GM19025 (cell line): ENCODE results near the gene STXBP6.

Source experiments
- ATAC-seq: cut with Tn5 transposase; IDR thresholded peaks from one replicate; pipeline ENCODE4 v1.9.1; 2021; ENCODE audit warnings: mild to moderate bottlenecking, low read depth, moderate library complexity; ENCODE audit not compliant: unreplicated experiment

The STXBP6 gene

GRCh38 chr14:24894583-24895242 is 155.2 kb downstream of the STXBP6 start:
- no peak for ATAC-seq

GRCh38 chr14:24892497-24893051 is 157.4 kb downstream of the STXBP6 start:
- ATAC-seq: no peak

DNA sequence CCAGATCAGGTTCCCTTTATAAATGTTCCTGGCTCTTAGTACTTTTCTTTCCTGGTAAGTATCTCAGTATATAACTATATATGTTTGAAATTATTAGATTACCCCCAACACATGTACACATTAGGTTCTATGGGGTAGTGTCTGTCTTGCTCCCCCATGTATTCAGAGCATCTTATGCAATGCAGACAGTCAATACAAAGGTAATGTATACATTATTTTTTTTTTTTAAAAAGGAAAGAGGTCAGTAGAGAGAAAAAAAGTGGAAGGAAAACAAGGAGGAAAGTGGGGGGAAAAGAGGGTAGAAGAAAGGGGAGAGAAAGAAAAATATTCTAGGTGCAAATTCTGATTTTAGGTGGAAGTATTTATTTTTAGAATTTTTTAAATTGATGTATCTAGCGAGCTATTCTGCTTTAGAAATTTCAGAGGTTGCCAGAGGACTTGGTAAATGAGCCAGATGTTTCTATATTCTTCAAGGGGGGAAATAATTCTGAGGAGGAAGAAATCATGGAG is 157.9 kb downstream of the STXBP6 start:
- ATAC-seq: no peak

GRCh38 chr14:24890716-24891115 is 159.2 kb downstream of the STXBP6 start:
- no peak for ATAC-seq

GRCh38 chr14:24889843-24890242 is 160.1 kb downstream of the STXBP6 start:
- ATAC-seq: no peak

DNA sequence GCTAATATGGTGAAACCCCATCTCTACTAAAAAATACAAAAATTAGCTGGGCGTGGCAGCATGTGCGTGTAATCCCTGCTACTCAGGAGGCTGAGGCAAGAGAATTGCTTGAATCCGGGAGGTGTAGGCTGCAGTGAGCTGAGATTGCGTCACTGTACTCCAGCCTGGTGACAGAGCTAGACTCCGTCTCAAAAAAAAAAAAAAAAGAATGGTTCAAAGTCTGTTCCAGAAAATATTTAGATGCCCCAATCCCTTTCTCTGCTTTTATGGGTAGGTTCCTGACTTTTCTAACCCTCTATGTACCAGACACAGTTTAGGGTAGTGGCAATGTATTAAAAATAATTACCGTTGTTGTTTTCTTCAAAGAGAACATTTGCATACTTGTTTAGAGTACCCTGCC is 161.4 kb downstream of the STXBP6 start:
- ATAC-seq: no peak

DNA sequence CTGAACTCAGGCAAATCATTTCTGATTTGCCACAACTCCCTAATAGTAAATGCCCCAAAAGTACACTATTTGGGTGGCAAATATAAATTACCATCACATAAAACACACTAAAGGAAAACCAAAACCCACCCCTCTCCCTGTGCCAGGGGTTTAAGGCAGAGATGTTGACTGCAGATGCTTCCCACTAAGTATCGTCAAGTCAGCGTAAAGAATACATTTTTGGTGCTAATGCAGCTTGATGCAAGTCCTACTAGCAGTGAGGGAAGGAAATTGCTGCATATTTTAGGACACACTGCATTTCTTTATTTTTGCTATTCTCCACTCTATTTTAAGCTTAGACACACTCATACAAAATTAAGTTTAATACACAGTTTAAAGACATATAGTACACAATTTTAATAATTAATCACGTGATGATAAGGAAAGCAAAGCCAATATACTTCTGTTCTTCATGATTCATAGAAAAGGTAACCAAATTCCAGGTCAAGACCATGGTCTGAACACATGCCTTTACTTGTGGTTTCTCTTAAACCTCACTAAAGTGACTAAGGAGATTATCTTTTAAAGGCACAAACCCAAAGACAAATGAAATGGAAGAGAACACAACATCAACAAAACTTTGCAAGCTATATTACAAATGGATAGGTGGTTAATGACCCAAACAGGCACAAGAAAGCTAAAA is 162.2 kb downstream of the STXBP6 start:
- ATAC-seq: no peak

DNA sequence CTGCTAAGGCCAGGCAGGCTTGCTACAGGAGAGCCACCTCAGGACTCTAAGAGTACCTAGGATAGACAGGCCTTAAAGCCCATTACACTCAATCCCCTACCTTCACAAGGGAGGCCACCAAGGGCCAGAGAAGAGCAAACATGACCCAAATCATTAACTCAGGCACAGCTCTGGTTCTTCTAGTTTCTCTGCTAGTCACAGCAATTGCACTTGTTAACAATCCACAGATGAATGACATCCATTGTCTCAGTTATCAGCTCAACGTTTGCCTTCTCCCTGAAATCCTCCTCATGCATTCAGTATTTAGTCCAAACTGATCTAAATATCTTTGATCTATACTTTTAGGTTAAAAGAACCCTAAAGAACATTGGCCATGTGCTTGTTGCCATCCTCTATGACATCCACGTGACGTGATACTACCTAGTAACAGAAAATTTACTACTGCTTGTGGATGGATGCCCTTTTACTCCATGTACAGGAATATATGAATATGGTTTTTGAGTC is 164.5 kb downstream of the STXBP6 start:
- no peak for ATAC-seq

GRCh38 chr14:24883576-24883975 is 166.4 kb downstream of the STXBP6 start:
- no peak for ATAC-seq

DNA sequence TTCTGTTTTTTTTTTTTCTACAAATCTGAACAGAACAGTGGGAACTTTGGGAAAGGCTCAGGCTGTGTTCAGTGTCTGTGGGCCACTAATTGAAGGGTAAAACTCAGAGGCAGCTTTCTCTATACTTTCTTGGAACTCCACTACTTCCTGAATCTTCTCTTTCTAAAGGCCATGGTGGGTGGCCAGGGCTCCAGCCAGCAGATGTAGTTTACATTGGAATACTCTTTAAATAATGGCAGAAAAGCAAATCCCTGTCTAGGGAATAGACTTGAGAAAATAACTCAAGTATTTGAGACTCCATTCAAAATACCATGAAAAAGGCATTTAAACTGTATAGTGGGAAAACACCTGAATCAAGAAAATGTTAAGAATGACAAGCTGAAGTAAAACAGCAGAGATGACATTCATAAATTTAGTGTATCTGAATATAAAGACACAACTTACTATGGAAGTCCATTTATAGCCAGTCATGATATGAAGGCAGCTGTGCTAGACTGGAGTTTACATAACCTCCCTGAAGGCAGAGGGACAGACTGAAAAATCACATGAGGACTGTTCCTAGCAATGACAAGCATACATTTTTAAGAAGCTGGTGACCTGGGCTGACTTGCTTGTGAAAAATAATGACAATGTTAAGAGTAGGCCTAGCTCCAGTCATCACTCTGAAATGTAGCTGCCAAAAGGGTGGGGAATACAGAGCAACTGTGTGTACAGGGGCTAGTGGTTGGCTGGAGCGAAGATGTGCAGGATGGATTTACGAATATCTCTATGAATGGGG is 168.6 kb downstream of the STXBP6 start:
- no peak for ATAC-seq

DNA sequence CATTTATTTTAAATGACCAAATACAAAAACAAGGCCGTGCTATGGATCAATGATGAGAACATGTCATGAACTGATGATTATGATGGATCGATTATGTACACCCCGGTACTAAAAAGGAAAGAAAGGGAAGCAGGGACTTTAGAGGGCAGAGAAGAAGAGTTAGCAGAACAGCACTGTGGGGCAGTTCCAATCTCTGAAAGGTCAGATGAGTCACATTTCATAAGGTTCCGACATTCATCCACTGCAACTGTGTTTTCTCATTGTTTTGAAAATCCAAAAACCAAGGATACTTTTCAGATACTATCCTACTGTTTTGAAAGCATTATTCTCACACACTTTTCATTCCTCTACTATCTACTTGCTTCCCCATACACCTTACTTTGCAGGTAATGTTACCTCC is 169.3 kb downstream of the STXBP6 start:
- ATAC-seq: no peak

GRCh38 chr14:24879661-24880386 is 170.1 kb downstream of the STXBP6 start:
- no peak for ATAC-seq

DNA sequence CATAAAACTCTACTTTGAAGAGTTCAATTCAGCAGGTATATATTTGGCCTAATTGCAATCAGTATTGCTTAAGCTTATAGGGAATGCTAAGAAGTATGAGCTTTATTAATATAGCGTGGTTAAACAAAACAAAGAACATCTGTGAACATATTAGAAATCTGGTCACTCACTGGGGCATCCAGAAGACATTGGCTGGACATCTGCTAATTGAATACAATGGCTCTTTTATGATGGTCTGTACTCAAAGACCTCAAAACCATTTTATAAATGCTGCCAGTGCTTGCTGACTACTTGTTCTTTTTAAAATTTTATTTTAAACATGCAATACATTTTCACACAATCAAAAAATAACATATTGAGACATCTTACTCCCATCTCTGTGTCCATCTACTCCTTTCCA is 173.0 kb downstream of the STXBP6 start:
- ATAC-seq: no peak

GRCh38 chr14:24875991-24876878 is 173.7 kb downstream of the STXBP6 start:
- no peak for ATAC-seq

- no peak for ATAC-seq
Measured at GRCh38 chr14:24875203-24875838, 174.6 kb downstream of the STXBP6 start.

- ATAC-seq: no peak
Measured at GRCh38 chr14:24874514-24875202, 175.3 kb downstream of the STXBP6 start.

GRCh38 chr14:24873551-24873950 is 176.4 kb downstream of the STXBP6 start:
- ATAC-seq: no peak
